Measurements from ENCODE around the gene ZBTB21. TPM values are rescaled to one million over a fixed set of nuclear protein-coding genes. Genes with fewer than 3 reads are reported as not detected.

Gene ZBTB21
- total RNA-seq, 1 experiment from 2014 or later, result 18.1 TPM

DNA sequence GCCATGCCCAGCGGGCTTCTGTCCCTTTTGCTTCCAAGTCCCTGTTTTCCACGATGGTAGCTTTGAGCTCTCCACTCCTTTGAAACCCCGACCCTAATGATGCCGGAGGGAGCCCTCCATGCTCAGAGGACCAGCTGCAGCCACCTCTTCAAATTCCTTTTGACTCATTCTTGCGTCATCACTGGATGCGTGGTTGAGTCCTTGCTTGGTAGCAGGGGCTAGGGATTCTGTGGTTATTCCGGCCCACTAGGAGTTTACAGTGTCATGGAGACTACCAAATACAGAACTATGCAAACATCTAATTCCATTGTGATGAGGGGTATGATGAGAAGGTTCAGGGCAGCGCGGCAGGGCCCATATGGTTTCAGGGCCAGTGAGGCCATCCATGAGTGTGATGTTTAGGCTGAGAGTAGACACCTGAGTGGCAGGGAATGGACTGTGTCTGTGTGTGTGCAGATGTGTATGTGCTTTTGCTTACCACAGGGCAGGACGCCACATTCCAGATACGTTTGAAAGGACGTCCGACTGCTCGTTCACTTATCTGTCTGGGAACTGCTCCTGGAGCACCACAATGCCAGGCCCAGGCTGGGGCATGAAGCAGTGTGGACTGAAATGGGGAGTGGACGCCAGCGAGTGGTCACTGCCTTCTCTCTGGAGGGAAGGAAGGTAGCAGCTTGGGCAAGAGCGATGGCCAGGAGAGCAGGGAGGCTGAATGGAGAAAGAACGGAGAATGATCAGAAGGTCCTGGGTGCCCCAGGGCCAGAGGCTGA lies 30.4 kb upstream of the ZBTB21 start:
- Histone ChIP-seq H3K9ac (ENCODE audit: extremely low read depth, insufficient read length, low read length) (no peak overlapping the region), H2BK12ac (ENCODE audit: insufficient read length, low read depth, low read length) (no peak overlapping the region), H3K9me3 (ENCODE audit: control insufficient read depth, low read depth, low read length) (no peaks in the 10 kb centered on the region), H3K23me2 (ENCODE audit: insufficient read length, low read depth, low read length, poor library complexity, severe bottlenecking) (no peaks in the 10 kb centered on the region), H3K4me1 (ENCODE audit: insufficient read depth, low read length) (no peaks in the 10 kb centered on the region), H3K79me1 (ENCODE audit: insufficient read depth, low read depth, low read length, poor library complexity, severe bottlenecking) (no peaks in the 10 kb centered on the region), H3K14ac (ENCODE audit: insufficient read depth, low read length) (no peak overlapping the region), H3K27me3 (ENCODE audit: insufficient read depth, low read length) (no peaks in the 10 kb centered on the region), H3K18ac (ENCODE audit: insufficient read length, low read depth, low read length) (no peak overlapping the region), H2AFZ (ENCODE audit: low read length) (no peak overlapping the region), H4K5ac (ENCODE audit: insufficient read length, low read depth, low read length) (no peak overlapping the region), H3K23ac (ENCODE audit: insufficient read length, low read depth, low read length) (no peak overlapping the region), H2BK120ac (ENCODE audit: low read depth, low read length, poor library complexity, severe bottlenecking) (no peak overlapping the region), H4K91ac (ENCODE audit: insufficient read length, low read depth, low read length) (no peak overlapping the region), H3K4me2 (ENCODE audit: insufficient read depth, insufficient read length, low read length) (no peak overlapping the region), H4K8ac (replicated peaks; ENCODE audit: insufficient read length, low read depth, low read length) (no peak overlapping the region), H3K79me2 (ENCODE audit: insufficient read depth, low read length) (no peaks in the 10 kb centered on the region), H3K27ac (ENCODE audit: insufficient read length, low read depth, low read length) (no peak overlapping the region), H2AK5ac (ENCODE audit: insufficient read length, low read length) (no peak overlapping the region), H3K4ac (ENCODE audit: low read depth, low read length) (no peak overlapping the region), H2BK5ac (ENCODE audit: insufficient read length, low read length) (no peak overlapping the region), H3T11ph (ENCODE audit: low read length) (no peak overlapping the region), H3K56ac (ENCODE audit: insufficient read length, low read depth, low read length) (no peak overlapping the region), H4K20me1 (ENCODE audit: control insufficient read depth, insufficient read depth, insufficient read length) (no peaks in the 10 kb centered on the region), H2BK20ac (ENCODE audit: low read depth, low read length, poor library complexity, severe bottlenecking) (no peak overlapping the region), H2BK15ac (ENCODE audit: low read depth, low read length) (no peak overlapping the region)
- Mint-ChIP-seq H3K27me3 (ENCODE audit: low read depth) (peaks cover 13% of the 10 kb centered on the region), H3K27ac (no peak overlapping the region; a peak in 1 of 7 replicates), H3K4me1 (peaks cover 10 to 14% of the 10 kb centered on the region in 2 experiments), H3K36me3 (ENCODE audit: insufficient read depth in 1 of 3, low read depth in 3 of 3) (no peaks in the 10 kb centered on the region; a peak in 1 of 7 replicates), H3K9me3 (peaks cover 0 to 4% of the 10 kb centered on the region in 2 experiments; a peak in 2 of 5 replicates), H3K4me3 (no peak overlapping the region)
- TF ChIP-seq, protein P1, sequence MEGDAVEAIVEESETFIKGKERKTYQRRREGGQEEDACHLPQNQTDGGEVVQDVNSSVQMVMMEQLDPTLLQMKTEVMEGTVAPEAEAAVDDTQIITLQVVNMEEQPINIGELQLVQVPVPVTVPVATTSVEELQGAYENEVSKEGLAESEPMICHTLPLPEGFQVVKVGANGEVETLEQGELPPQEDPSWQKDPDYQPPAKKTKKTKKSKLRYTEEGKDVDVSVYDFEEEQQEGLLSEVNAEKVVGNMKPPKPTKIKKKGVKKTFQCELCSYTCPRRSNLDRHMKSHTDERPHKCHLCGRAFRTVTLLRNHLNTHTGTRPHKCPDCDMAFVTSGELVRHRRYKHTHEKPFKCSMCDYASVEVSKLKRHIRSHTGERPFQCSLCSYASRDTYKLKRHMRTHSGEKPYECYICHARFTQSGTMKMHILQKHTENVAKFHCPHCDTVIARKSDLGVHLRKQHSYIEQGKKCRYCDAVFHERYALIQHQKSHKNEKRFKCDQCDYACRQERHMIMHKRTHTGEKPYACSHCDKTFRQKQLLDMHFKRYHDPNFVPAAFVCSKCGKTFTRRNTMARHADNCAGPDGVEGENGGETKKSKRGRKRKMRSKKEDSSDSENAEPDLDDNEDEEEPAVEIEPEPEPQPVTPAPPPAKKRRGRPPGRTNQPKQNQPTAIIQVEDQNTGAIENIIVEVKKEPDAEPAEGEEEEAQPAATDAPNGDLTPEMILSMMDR (conservative IDR thresholded peaks at IDR 0.05), result no peak
- no peak for DNase-seq
- no CpG with 5 or more reads among the region's 18 CpGs for WGBS (ENCODE audit: extremely low coverage, insufficient read length, low lambda C conversion rate)
